Measurements from ENCODE around the gene EPHA4.

Gene EPHA4

GRCh38 chr2:221488136-221488807 lies 83.8 kb downstream of the EPHA4 start:
- no peak for DNase-seq (ENCODE audit: low spot score)
- no peak for TF ChIP-seq CTCF (IDR thresholded peaks at IDR 0.05; ENCODE audit: extremely low read depth, insufficient read depth, missing control alignments)
- in situ Hi-C loops (cut with MboI; ENCODE audit: low pct_unique_long_range_greater_than_20kb, low sequenced_read_pairs, unreplicated experiment): no loop called here

DNA sequence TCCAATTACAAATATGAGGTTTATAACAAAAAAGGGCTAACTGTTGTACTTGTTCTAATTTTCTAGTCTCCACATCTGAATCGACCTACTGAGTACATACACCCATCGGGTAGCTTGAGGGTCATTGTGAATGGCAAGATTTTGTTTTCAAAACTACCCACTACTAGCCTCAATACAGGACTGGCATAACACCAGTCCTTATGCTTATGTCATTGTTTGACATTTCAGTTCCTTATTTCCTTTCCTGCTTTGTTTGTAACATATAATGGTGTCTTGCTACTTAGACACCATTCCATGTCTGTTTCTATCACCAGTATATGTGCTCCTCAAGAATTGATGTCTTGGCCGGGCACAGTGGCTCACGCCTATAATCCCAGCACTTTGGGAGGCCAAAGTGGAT lies 86.0 kb downstream of the EPHA4 start:
- in situ Hi-C loops (cut with MboI; ENCODE audit: low pct_unique_long_range_greater_than_20kb, low sequenced_read_pairs, unreplicated experiment): no loop called here
- TF ChIP-seq CTCF (IDR thresholded peaks at IDR 0.05; ENCODE audit: extremely low read depth, insufficient read depth, missing control alignments): no peak
- DNase-seq (ENCODE audit: low spot score): no peak

DNA sequence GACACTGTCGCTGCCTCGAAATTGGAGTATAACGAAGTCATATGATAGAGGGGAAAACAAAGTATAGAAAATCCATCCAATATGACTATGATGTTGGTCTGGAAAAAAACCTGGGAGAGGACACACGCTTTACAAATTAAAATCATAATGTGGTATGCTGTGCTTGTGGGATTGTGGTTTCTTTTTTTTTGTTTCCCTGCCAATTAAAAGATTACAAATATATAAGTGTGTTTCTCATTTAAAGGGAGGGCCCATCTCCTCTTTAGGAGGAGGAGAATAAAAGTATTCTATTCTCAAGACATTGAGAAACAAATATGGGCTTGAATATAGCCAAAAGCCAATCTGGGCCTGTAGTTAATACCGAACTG lies 86.6 kb downstream of the EPHA4 start:
- TF ChIP-seq CTCF (IDR thresholded peaks at IDR 0.05; ENCODE audit: extremely low read depth, insufficient read depth, missing control alignments): no peak
- in situ Hi-C loops (cut with MboI; ENCODE audit: low pct_unique_long_range_greater_than_20kb, low sequenced_read_pairs, unreplicated experiment): no loop called here
- DNase-seq (ENCODE audit: low spot score): no peak

DNA sequence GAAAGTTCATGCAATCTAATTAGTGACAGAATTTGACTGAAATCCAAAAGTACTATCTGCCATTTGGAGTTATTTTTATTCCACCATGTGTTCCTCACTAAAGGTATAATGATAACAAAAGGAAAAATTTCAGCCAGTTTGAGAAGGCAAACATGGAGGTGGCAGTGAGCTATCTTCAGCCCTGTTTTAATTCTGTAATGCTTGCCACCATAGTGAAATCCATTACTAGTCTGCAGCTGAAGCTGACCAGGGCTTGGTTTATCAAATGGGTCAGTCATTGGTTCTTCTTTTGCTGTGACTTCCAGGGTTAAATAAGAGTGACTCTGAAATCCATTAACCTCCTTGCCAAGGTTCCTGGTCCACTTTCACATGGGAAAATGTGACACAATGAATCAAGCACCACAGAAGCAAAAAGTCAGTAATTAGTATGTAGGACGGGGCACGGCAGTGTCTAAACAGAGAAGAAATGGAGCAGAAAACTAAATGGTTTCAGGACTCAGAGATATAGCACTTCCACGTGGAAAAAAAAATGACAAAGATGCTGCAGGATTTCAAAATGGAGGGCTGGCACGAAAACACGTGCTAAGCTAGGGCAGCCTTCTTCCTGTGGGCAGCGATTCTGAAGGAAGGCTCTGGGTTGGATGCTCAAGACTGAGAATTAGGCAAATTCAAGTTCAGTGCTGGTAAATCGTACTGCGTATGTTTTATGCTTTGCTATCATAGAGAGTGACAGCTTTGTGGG lies 87.2 kb downstream of the EPHA4 start:
- TF ChIP-seq CTCF (IDR thresholded peaks at IDR 0.05; ENCODE audit: extremely low read depth, insufficient read depth, missing control alignments): no peak
- no peak for DNase-seq (ENCODE audit: low spot score)
- in situ Hi-C loops (cut with MboI; ENCODE audit: low pct_unique_long_range_greater_than_20kb, low sequenced_read_pairs, unreplicated experiment): no loop called here

DNA sequence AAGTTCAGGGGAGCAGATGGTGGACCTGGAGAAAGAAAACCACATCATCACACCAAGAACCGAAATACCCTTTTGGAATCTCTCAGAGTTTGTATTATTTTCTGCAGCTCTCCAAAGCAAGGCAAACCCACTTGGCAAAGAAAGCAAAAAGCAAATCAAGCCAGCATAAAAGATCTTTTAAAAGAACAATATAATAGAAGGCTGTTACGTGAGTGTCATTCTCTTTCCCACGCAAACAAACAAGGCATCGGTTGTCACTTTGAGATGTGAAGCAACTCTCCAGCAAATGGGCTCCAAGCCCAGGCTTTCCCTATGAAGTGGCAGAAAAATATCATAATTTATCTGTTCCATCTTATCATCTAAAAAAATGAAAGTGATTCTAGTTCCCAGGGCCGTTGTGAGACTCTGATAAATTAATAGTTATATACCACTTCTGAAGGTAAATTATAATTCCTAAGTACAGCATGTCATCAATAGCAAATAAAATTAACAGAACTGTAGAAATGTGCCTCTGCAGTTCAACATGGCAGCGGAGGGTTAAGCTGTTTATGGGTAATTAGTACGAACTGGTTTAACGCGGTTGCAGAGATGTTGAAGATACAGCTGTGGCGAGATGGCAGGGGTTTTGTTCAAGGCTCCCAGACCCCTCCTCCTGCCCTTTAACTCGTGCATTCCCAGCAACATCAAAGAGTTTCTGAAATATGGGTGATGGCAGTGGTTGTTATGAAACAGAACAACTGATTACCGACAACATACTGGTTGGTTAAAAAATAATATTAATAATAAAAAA lies 89.2 kb downstream of the EPHA4 start:
- in situ Hi-C loops (cut with MboI; ENCODE audit: low pct_unique_long_range_greater_than_20kb, low sequenced_read_pairs, unreplicated experiment): no loop called here
- TF ChIP-seq CTCF (IDR thresholded peaks at IDR 0.05; ENCODE audit: extremely low read depth, insufficient read depth, missing control alignments): no peak
- DNase-seq (ENCODE audit: low spot score): no peak

GRCh38 chr2:221480821-221481220 lies 91.3 kb downstream of the EPHA4 start:
- no peak for TF ChIP-seq CTCF (IDR thresholded peaks at IDR 0.05; ENCODE audit: extremely low read depth, insufficient read depth, missing control alignments)
- in situ Hi-C loops (cut with MboI; ENCODE audit: low pct_unique_long_range_greater_than_20kb, low sequenced_read_pairs, unreplicated experiment): no loop called here
- no peak for DNase-seq (ENCODE audit: low spot score)

All from GM13977 (cell line).